GM18909 (cell line): ENCODE measurements around the gene GLP2R.

Source experiments
- ATAC-seq: cut with Tn5 transposase; IDR thresholded peaks from one replicate; pipeline ENCODE4 v1.9.1; 2021; ENCODE audit warnings: mild to moderate bottlenecking; ENCODE audit not compliant: unreplicated experiment, poor library complexity

GLP2R gene

DNA sequence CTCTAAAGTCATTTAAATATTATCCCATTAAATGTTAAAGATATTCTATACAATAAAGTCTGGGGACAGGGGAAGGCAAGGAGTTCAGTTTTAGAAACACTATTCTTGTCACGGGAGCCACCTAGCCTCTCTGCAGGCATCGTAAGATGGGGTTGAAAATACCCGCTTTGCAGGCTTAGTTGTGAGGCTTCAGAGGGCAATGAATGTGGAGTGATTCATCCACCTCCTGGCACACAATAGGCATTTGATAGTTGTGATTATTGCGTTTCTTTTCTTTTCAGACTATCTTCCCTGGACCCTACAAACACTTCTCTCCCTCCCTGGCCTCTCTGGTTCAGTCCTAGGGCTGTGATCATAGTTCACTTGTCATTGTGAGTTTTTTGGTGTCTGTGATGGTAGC is 19.6 kb downstream of the GLP2R start:
- ATAC-seq = no peak

DNA sequence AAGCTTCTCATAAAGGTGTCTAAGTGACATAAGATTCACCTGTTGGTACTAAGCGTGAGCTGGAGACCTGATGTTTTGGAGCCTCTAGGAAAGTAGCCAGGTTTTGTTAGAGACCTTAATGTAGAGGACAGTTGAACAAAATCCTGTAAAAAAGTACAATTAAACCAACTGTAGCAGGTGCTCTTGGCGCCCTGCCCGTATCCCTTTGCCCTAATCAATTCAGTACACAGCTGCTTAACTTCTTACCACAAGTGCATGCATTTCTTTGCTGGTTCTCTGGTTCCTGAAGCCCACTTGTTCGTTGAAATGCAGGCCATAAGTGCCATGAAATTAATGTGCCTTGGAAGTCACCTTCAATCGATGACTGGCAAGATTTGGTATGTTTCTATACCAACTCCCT is 24.4 kb downstream of the GLP2R start:
- ATAC-seq = no peak

- ATAC-seq = no peak
These were observed 28.5 kb downstream of the GLP2R start for GRCh38 chr17:9854255-9854654.

DNA sequence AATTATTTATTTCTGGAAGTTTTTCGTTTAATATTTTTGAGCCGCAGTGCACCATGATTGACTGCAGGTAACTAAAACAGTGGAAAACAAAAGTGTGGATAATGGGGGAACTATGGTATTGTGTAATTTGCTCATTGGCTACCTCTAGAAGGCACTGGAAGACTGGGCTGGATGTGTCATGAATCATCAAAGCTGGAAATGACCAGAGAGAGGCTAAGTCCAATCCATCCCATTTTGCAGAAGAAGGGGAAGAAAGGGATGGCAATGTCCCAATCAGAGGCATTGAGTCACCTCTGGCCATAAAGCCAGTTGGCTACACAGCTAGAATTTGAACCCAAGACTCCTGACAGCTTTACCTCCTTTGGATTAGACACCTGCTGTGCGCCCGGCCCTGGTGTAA is 29.3 kb downstream of the GLP2R start:
- ATAC-seq = no peak

- ATAC-seq = no peak
These were observed 34.1 kb downstream of the GLP2R start for GRCh38 chr17:9859781-9860180.

DNA sequence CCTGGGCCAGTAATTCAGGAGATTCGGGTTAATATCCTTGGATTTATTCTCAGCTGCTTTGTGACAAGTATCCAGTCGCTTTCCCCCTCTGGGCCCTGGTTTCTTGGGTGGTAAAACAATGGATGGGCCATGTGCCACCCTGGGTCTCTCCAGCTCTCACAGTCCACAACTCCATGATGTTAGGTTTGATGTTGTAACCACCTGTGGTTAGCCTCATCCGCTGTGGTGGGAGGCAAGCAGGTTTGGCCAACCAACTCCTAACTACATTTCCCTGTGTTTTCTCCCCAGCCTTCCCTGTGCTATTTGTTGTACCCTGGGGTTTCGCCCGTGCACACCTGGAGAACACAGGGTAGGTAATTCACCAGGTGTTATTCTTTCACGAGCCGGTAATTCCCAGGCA is 35.1 kb downstream of the GLP2R start:
- ATAC-seq = no peak

DNA sequence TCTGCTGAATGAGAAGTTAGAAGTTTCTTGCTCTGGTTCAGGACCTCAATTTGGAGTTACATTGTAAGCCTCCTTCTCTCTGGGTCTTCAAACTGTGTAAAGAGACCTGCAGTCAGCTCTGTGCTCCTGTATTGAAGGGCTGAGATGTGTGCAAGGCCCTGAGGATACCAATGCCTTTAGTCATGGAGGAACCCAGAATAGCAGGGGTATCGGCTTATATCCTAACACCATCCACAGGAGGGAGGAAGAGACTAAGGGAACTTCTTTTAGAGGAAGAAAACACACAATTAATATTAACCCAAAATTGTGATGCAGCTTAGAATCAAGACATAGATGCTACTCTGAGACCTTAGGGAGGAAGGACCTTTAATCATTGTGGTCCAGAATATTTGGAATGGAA is 36.5 kb downstream of the GLP2R start:
- ATAC-seq = no peak

DNA sequence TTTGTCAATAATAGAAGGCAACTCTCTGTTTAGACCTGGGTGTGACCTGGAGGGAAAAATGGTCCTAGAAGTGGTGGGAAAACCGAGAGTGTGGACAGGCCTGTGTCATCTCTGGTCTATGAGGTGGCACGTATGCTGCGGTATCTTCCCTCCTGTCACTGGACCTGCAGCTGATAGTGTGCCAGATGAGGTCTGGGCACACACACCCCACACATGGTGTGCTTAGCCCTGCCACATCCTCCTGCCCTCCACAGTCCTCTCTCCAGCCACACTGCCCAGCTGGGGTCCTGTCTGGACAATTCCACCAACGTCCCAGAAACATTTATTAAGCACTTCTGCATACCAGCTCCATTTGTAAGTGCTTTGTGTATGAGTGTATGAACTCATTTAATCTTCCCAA is 37.2 kb downstream of the GLP2R start:
- no peak for ATAC-seq

GRCh38 chr17:9865586-9865985 is 39.9 kb downstream of the GLP2R start:
- no peak for ATAC-seq

GRCh38 chr17:9868552-9868951 is 42.8 kb downstream of the GLP2R start:
- no peak for ATAC-seq

- no peak for ATAC-seq
These were observed 47.1 kb downstream of the GLP2R start for GRCh38 chr17:9872852-9873251.

GRCh38 chr17:9874722-9875121 is 49.0 kb downstream of the GLP2R start:
- no peak for ATAC-seq

- no peak for ATAC-seq
These were observed 49.7 kb downstream of the GLP2R start for GRCh38 chr17:9875441-9875840.

DNA sequence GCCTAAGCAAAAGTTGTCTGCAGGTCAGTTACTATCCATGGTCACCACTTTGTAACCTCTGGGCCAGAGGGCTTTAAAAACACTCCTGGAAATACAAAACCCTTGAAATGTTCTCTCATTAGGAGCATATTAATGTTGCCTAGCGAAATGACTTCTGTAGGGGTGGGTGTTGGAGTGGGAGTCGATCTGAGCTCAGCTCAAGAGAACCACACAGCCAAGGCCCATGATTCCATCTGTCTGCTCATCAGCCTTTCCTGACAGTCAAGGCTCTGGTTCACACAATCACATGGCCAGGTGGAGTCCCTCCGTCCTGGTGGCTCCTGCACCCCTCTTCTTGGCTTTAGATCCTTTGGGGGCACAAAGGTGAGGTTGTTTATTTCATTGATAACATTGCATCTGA is 52.6 kb downstream of the GLP2R start:
- ATAC-seq = no peak

GRCh38 chr17:9878786-9879525 is 53.2 kb downstream of the GLP2R start:
- ATAC-seq = no peak

- ATAC-seq = no peak
These were observed 54.9 kb downstream of the GLP2R start for GRCh38 chr17:9880582-9880999.

- no peak for ATAC-seq
These were observed 57.7 kb downstream of the GLP2R start for GRCh38 chr17:9883451-9883850.

GRCh38 chr17:9886141-9886930 is 60.6 kb downstream of the GLP2R start:
- ATAC-seq = no peak

GRCh38 chr17:9887508-9887907 is 61.8 kb downstream of the GLP2R start:
- ATAC-seq = no peak

- ATAC-seq = no peak
These were observed 64.4 kb downstream of the GLP2R start for GRCh38 chr17:9890124-9890523.

DNA sequence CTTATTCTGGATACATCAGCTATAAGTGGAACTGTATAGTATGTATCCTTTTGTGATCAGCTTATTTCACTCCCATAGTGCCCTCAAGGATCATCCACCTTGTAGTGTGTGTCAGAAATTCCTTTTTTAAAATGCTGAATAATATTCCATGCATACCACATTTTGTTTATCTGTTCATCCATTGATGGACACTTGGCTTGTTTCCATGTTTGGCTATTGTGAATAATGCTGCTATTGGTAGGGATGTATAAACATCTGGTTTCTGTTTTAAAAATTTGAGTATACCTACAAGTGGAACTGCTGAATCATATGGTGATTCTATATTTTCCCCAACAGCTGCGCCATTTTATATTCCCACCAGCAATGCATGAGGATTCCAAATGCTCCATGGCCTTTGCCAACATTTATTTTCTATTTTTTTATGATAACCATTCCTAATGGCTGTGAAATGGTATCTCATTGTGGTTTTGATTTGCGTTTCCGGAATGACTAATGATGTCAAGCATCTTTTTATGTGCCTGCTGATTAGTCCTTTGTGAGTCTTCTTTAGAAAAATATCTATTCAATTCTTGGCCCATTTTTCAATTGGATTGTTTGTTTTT is 67.8 kb downstream of the GLP2R start:
- no peak for ATAC-seq
